NAMALWA (cell line): ENCODE results near the gene P3H3.

ENCODE experiments used
- DNase-seq: peaks from one replicate; pipeline ENCODE4 v3.0.0-alpha.2; 2015; ENCODE audit warnings: low spot score

P3H3 gene

GRCh38 chr12:6827437-6827911, 733 bp upstream of the P3H3 start:
- peak; percentile 55 for DNase-seq

- DNase-seq, result no peak
These were observed 751 bp downstream of the P3H3 start for GRCh38 chr12:6828781-6829535.

GRCh38 chr12:6829536-6830220, 1.5 kb downstream of the P3H3 start:
- DNase-seq, result no peak

GRCh38 chr12:6830286-6830890, 2.2 kb downstream of the P3H3 start:
- DNase-seq, result no peak

GRCh38 chr12:6830999-6831398, 2.8 kb downstream of the P3H3 start:
- DNase-seq, result no peak

GRCh38 chr12:6831450-6831995, 3.3 kb downstream of the P3H3 start:
- no peak for DNase-seq

- no peak for DNase-seq
These were observed 3.9 kb downstream of the P3H3 start for GRCh38 chr12:6832125-6832524.

GRCh38 chr12:6833189-6833890, 5.1 kb downstream of the P3H3 start:
- no peak for DNase-seq

- no peak for DNase-seq
These were observed 6.0 kb downstream of the P3H3 start for GRCh38 chr12:6834254-6834653.

- no peak for DNase-seq
These were observed 6.7 kb downstream of the P3H3 start for GRCh38 chr12:6834873-6835272.

GRCh38 chr12:6836851-6837250, 8.6 kb downstream of the P3H3 start:
- DNase-seq, result no peak

- no peak for DNase-seq
These were observed 9.3 kb downstream of the P3H3 start for GRCh38 chr12:6837370-6838060.

GRCh38 chr12:6838854-6839253, 10.6 kb downstream of the P3H3 start:
- no peak for DNase-seq

- peak; percentile 97 for DNase-seq
These were observed 11.4 kb downstream of the P3H3 start for GRCh38 chr12:6839482-6840201.

GRCh38 chr12:6840330-6840729, 12.1 kb downstream of the P3H3 start:
- no peak for DNase-seq

GRCh38 chr12:6840761-6841515, 12.7 kb downstream of the P3H3 start, which contains the start of gene GNB3:
TSS of gene GNB3 (plus strand) at chr12:6840925. CDS start at chr12:6841288, 363 bp downstream.
- DNase-seq, result no peak

GRCh38 chr12:6842075-6842474, 13.9 kb downstream of the P3H3 start:
- DNase-seq, result no peak

GRCh38 chr12:6843118-6843902, 15.1 kb downstream of the P3H3 start:
- no peak for DNase-seq

- DNase-seq, result no peak
These were observed 17.2 kb downstream of the P3H3 start for GRCh38 chr12:6845395-6845794.
